IPS-15b (cell line): ENCODE results near the gene CACNA1H.
"Not testable (repeated sequence)": the region's sequence is repeated elsewhere in the genome, so short reads cannot be mapped to it uniquely, and the experiment has no call there.

ENCODE experiments used
- H3K27me3 ChIP-seq: one replicate; pipeline ENCODE4 v1.6.1; 2013; ENCODE audit warnings: low read length; ENCODE audit not compliant: control insufficient read depth, insufficient read depth
- H3K36me3 ChIP-seq: one replicate; pipeline ENCODE4 v1.6.1; 2013; ENCODE audit warnings: low read length; ENCODE audit not compliant: control insufficient read depth, insufficient read depth
- H3K4me1 ChIP-seq: one replicate; pipeline ENCODE4 v1.6.1; 2013; ENCODE audit warnings: mild to moderate bottlenecking, low read length; ENCODE audit not compliant: control insufficient read depth, insufficient read depth
- H3K4me3 ChIP-seq: one replicate; pipeline ENCODE4 v1.5.1; 2013; ENCODE audit warnings: low read depth, low read length
- H3K9ac ChIP-seq: one replicate; pipeline ENCODE4 v1.6.1; 2013; ENCODE audit warnings: low read depth, mild to moderate bottlenecking, low read length
- H3K9me3 ChIP-seq: one replicate; pipeline ENCODE4 v1.6.1; 2013; ENCODE audit warnings: mild to moderate bottlenecking, low read length; ENCODE audit not compliant: control insufficient read depth, insufficient read depth

The CACNA1H gene

DNA sequence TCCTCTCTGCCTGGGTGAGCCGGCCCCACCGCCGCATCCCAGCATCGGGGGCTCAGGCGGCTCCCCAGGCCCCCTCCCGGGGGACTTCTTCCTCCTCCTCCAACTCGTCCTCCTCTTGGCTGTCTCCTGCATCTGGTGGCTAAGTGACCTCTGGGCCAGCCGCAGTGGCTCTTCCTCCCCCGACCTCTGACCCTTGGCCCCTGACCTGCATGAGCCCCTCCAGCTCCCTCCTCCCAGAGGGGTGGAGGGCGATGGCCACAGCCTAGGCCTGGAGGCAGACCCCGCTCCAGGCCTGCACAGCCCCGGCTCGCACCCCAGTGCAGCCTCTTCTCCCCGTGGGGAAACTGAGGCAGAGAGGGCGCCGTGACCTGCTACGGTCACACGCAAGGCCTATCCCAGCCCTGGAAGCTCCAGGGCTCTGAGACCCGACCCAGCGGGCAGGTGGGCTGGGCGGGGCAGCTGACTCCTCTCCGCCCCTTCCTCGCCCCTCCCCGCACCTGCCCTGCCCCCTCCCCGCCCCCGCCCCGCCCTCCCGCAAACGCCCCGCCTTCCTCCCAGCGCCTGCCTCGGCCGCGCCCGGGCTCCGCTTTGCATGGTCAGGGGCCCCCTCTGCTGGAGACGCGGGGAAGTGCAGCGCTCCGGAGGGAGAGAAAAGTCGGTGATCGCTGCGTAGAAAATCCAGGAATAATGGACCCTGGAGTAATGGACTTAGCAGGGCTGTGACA, 96.3 kb downstream of the CACNA1H start:
- not testable (repeated sequence) for H3K9me3 ChIP-seq, H3K4me3 ChIP-seq, H3K9ac ChIP-seq, H3K4me1 ChIP-seq, H3K36me3 ChIP-seq
- H3K27me3 ChIP-seq, result peaks cover 18% of the 10 kb centered on the region

DNA sequence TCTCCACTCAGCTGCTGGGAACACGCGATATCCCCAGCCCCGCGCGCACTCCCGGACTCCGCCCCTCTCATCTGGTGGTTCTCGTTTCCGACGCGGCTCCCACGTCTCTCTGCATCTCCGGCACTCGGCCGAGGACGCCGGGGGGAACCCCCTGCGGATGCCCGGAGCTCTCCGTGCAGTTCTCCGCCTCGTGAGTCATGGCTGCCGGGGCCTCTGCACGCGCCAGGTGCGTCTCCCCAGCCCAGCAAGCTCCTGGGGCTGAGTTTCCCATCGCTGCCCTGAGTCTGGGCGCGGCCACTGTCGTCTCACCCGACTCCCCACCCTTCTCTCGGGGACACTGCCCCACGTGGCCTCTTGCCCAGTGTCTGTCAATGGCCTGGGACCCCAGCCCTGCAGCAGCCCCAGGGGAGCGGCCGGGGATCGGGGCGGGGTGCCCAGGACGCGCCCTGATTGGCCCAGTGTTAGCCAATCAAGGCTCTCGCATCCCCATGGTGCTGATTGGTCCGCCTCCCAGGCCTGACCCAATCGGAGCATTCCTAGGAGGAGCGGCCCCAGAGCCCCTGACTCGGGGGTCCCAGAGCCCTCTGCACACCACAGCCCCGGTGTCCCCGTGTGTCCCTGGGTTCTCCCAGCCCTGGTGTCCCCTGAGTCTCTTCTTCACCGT, 100.9 kb downstream of the CACNA1H start:
- not testable (repeated sequence) for H3K27me3 ChIP-seq, H3K36me3 ChIP-seq, H3K9me3 ChIP-seq, H3K9ac ChIP-seq, H3K4me3 ChIP-seq, H3K4me1 ChIP-seq

DNA sequence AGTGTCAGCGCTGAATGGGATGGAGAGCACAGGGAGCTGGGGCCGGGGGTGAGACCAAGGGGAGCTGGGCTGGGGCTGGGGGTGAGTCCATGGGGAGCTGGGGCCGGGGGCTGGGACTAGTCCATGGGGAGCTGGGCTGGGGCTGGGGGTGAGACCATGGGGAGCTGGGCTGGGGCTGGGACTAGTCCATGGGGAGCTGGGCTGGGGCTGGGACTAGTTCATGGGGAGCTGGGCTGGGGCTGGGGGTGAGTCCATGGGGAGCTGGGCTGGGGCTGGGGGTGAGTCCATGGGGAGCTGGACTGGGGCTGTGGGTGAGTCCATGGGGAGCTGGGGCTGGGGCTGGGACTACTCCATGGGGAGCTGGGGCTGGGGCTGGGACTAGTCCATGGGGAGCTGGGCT, 101.9 kb downstream of the CACNA1H start:
- not testable (repeated sequence) for H3K36me3 ChIP-seq, H3K4me3 ChIP-seq, H3K4me1 ChIP-seq, H3K9ac ChIP-seq, H3K9me3 ChIP-seq
- H3K27me3 ChIP-seq, result peaks cover 11% of the 10 kb centered on the region

DNA sequence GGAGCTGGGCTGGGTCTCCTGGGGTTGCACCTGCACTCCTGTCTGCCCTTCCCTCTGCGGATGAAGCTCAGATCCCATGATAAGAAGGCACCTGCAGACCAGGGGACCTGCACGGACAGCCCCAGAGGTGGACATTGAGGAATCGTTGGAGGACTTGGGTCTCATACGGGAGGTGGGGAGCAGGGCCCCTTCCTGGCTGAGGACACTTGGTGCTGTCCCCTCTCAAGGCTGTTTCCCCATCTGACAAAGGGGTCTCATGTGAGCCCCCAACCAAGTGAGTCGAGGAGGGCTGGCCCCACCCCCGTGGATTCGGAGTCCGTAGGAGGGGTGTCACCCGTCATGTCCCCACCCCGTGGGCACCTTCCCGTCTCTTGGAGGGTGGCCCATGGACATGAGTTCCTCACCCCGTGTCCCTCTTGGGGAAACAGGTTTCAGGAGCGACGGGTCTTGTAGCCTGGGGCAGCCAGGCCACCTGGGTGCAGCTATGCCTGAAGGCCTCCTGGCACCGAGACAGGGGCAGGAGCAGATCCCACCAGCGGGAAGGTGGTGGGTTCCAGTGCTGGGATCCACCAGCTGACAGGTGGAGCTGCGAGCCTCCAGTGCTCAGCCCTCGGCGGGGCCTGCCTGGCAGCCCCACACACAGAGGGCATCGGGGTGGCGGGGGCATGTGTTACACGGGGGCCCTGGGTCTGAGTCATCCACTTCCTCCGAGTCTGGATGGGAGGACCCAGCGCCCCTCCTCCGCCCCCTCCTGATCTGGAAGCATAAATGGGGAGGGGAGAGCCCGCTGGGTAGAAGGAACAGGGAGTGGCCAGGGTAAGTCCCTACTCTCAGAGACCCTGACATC, 102.6 kb downstream of the CACNA1H start, which contains the start of gene TPSD1:
Gene TPSD1, plus strand, starts transcription at position 794 of the 847 bp plus-strand sequence. CDS start 212 bp downstream, outside the sequence.
- H3K9ac ChIP-seq, H3K9me3 ChIP-seq, H3K36me3 ChIP-seq, H3K4me3 ChIP-seq, H3K4me1 ChIP-seq: not testable (repeated sequence)
- H3K27me3 ChIP-seq, result peaks cover 12% of the 10 kb centered on the region

DNA sequence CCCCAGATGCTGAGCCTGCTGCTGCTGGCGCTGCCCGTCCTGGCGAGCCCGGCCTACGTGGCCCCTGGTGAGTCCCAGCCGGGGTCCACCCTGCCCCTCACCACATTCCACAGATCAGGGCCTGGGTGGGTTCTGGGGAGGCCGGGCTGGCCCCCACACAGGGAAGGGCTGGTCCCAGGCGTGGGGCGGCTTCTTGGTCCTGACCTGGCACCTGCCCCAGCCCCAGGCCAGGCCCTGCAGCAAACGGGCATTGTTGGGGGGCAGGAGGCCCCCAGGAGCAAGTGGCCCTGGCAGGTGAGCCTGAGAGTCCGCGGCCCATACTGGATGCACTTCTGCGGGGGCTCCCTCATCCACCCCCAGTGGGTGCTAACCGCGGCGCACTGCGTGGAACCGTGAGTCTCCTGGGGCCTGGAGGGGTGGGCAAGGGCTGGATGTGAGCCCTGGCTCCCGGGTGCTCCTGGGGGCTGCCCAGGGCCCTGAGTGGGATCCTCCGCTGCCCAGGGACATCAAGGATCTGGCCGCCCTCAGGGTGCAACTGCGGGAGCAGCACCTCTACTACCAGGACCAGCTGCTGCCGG, 103.5 kb downstream of the CACNA1H start:
- not testable (repeated sequence) for H3K9ac ChIP-seq, H3K4me3 ChIP-seq, H3K4me1 ChIP-seq, H3K9me3 ChIP-seq, H3K36me3 ChIP-seq
- H3K27me3 ChIP-seq, result peaks cover 14% of the 10 kb centered on the region

DNA sequence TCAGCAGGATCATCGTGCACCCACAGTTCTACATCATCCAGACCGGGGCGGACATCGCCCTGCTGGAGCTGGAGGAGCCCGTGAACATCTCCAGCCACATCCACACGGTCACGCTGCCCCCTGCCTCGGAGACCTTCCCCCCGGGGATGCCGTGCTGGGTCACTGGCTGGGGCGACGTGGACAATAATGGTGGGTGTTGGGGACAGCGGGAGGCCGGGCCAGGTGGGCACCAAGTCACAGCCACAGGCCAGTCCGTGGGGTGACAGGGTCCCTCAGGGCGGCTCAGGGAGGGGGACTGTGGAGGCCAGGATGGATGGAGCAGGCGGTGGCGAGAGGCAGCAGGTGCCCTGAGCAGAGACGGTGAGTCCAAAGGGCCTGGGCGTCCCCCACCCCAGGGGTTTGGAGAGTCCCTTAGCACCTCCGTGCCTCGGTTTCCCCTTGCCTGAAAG, 104.0 kb downstream of the CACNA1H start:
- H3K27me3 ChIP-seq, result peaks cover 14% of the 10 kb centered on the region
- H3K4me3 ChIP-seq, result no peak overlapping the region
- H3K9me3 ChIP-seq, result no peaks in the 10 kb centered on the region
- H3K9ac ChIP-seq, result no peak overlapping the region
- H3K4me1 ChIP-seq, result no peaks in the 10 kb centered on the region
- H3K36me3 ChIP-seq, result no peaks in the 10 kb centered on the region

DNA sequence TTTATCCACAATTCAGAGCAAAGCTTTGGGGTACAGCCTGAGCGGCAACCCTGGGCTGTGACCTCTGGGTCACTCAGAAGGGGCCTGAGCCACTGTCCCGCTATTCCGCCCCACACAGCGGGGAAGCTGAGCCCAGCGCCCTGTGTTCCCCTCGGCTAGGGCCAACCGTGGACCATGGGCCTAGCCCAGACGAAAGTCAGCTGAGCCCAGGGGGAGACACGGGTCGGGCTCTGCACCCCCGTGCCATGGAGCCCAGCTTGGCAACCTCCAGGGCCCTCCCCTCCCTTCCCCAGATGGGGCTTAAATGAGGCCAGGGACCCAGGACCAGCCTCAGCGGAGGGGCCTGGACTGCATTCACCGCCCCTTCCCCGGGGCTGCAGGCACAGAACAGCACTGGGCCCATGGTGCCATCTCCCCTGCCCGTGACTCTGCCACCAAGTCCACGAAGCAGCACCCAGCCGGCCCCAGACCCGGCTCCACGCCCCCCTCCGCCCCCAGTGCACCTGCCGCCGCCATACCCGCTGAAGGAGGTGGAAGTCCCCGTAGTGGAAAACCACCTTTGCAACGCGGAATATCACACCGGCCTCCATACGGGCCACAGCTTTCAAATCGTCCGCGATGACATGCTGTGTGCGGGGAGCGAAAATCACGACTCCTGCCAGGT, 104.8 kb downstream of the CACNA1H start:
- Histone ChIP-seq H3K9me3 (no peaks in the 10 kb centered on the region), H3K4me3 (no peak overlapping the region), H3K27me3 (peaks cover 14% of the 10 kb centered on the region), H3K4me1 (no peaks in the 10 kb centered on the region), H3K36me3 (no peaks in the 10 kb centered on the region), H3K9ac (no peak overlapping the region)

DNA sequence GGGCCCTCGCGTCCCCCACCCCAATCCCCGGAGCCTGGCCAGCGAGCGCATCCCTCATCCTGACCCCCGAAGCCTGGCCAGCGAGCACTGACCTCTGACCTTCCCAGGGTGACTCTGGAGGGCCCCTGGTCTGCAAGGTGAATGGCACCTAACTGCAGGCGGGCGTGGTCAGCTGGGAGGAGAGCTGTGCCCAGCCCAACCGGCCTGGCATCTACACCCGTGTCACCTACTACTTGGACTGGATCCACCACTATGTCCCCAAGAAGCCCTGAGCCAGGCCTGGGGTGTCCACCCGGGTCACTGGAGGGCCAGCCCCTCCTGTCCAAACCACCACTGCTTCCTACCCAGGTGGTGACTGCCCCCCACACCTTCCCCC, 105.3 kb downstream of the CACNA1H start:
- H3K9ac ChIP-seq, result no peak overlapping the region
- no peaks in the 10 kb centered on the region for H3K9me3 ChIP-seq
- H3K4me1 ChIP-seq, result no peaks in the 10 kb centered on the region
- H3K27me3 ChIP-seq, result peaks cover 14% of the 10 kb centered on the region
- no peaks in the 10 kb centered on the region for H3K36me3 ChIP-seq
- no peak overlapping the region for H3K4me3 ChIP-seq

DNA sequence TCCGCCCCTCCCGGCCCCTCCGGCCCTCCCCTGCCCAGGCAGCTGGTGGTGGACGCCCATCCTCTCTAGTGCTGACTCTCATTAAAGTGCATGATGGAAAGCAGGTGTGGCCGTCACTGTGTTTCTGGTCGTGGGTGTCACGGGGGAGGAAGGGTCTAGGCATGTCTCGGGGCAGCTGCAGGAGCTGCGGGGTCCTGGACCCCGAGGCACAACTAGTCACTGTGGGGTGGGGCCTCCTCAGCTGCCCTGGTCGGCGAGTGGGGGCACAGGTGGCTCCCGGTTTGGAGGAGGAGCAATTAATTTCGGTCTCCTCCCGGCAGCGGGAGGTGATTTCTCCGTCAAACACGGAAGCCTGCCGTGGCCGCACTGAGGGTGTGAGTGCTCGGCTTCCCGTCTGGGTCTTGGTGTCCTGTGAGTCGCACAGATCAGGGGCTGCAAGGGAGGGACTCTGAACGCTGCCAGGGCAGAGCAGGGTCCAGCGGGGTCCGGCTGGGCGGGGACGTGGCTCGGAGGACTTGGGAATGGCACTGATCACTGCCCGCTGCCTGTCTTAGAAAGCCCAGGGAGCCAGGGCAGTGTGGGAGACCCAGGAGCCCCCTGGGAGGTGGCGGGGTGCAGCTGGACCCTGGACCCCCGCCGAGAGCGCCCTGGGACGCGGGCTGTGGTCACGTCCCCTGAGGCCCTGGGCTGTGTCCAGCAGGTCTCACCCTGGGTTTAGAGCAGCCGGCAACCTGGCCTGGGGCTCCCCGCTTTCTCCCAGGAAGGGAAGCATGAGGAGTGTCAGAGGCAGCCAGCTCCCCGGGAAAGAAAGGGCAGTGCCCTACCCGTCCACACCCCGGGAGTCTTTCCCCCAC, 106.2 kb downstream of the CACNA1H start:
- H3K4me3 ChIP-seq, result peak overlapping the region; percentile 13
- H3K9me3 ChIP-seq, result no peaks in the 10 kb centered on the region
- H3K4me1 ChIP-seq, result no peaks in the 10 kb centered on the region
- no peaks in the 10 kb centered on the region for H3K36me3 ChIP-seq
- no peak overlapping the region for H3K9ac ChIP-seq
- peaks cover 14% of the 10 kb centered on the region for H3K27me3 ChIP-seq

DNA sequence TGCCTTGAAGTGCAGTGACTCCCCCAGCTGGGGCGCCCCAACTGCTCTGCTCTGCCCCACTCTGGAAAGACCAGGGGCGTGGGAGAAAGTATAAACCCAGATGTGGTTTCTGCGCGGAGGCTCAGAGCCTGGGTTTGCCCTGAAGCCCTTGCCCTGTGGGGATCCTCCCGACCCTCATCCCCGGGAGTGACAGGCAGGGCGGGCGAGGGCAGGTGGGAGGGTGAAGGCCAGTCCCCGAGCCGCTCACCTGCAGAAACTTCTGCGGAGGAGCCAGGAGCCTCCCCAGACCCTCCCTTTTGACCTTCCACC, 106.8 kb downstream of the CACNA1H start:
- Histone ChIP-seq H3K4me3 (no peak overlapping the region), H3K9me3 (no peaks in the 10 kb centered on the region), H3K9ac (no peak overlapping the region), H3K36me3 (no peaks in the 10 kb centered on the region), H3K4me1 (no peaks in the 10 kb centered on the region), H3K27me3 (peaks cover 14% of the 10 kb centered on the region)
